Heart right ventricle (tissue), 16 donors: Measurements from ENCODE around the gene RADIL. TPM values are rescaled to one million over a fixed set of nuclear protein-coding genes. Genes with fewer than 3 reads are reported as not detected.

ENCODE experiments used
- ATAC-seq, 8 donors: fragments of 200-7000 bp; cut with Tn5 transposase; one replicate each; pipeline ENCODE4 v1.9.1; 2020; ENCODE audit warnings: mild to moderate bottlenecking in 8 of 8, moderate library complexity in 8 of 8, moderate number of reproducible peaks in 1 of 8
- DNase-seq, 2 donors: peaks; one replicate each; pipeline ENCODE4 v3.0.0-alpha.2; 2020
- H3K27ac ChIP-seq, 10 donors: fragments of 200-600 bp; sonication (generic) in 2 of 10; one replicate each; pipeline versions ENCODE4 v1.5.0 to v1.8.0; 2020 to 2022; ENCODE audit warnings: mild to moderate bottlenecking in 3 of 10
- H3K27me3 ChIP-seq, 7 donors: fragments of 200-600 bp; one replicate each; pipeline ENCODE4 v1.8.0; 2021 to 2022; ENCODE audit warnings: mild to moderate bottlenecking in 2 of 7
- H3K36me3 ChIP-seq, 9 donors: fragments of 200-600 bp; sonication (generic) in 1 of 9; one replicate each; pipeline versions ENCODE4 v1.5.0 to v1.8.0; 2020 to 2022; ENCODE audit warnings: mild to moderate bottlenecking in 2 of 9
- H3K4me1 ChIP-seq, 9 donors: fragments of 200-600 bp; sonication (generic) in 1 of 9; one replicate each; pipeline versions ENCODE4 v1.5.0 to v1.8.0; 2020 to 2022; ENCODE audit warnings: mild to moderate bottlenecking in 4 of 9
- H3K4me3 ChIP-seq, 10 donors: fragments of 200-600 bp; sonication (generic) in 2 of 10; one replicate each; pipeline versions ENCODE4 v1.5.0 to v1.8.0; 2020 to 2022; ENCODE audit warnings: mild to moderate bottlenecking in 7 of 10, moderate library complexity in 2 of 10
- H3K9me3 ChIP-seq, 11 donors: fragments of 200-600 bp in 10 of 11; sonication (generic) in 2 of 11; one replicate each; pipeline versions ENCODE4 v1.5.0 to v1.8.0; 2013 to 2022; ENCODE audit warnings: mild to moderate bottlenecking in 2 of 11, control low read depth in 1 of 11, moderate library complexity in 1 of 11
- CTCF ChIP-seq, 9 donors: fragments of 200-600 bp; sonication (generic) in 2 of 9; IDR thresholded peaks; one replicate each; pipeline versions ENCODE4 v1.5.0 to v1.8.0; 2021 to 2022; ENCODE audit warnings: antibody characterized with exemption in 9 of 9, mild to moderate bottlenecking in 5 of 9, moderate library complexity in 1 of 9
- WGBS, 2 donors: extraction: QIAGEN DNeasy Blood & Tissue Kit; methylation state at CpG; one replicate each; pipeline ENCODE4 v1.1.7; 2013; ENCODE audit warnings: inconsistent platforms in 1 of 2; 5-methylcytosine and 5-hydroxymethylcytosine counted together
- intact Hi-C, 10 donors: fragments of 100-400 bp; cut with DNase I; formaldehyde crosslinking; loops; one replicate each; pipeline versions ENCODE4 v1.11.1 to v1.14.2; 2022
- polyA plus RNA-seq, 2 donors: library from polyadenylated mRNA; stranded (reverse); fragments of 200-250 nt; gene quantifications; one replicate each; pipeline ENCODE4 v1.2.3, GENCODE V29; 2013
- total RNA-seq, 10 donors: library from RNA; stranded (reverse); fragmentation: NEBNext Ultra II Directional in 3 of 10; extraction: Animal tissue kit (Norgen Biotek cat#: 25700) in 3 of 10; gene quantifications; one replicate each; pipeline versions ENCODE4 v1.2.1 to v1.2.4, GENCODE V29; 2021 to 2023
- donor health status: Arrhythmogenic right ventricular cardiomyopathy.
- donor health status: ischemic (EF 13 %, LVEDD 7.1; RV severe dilation, severe dysfunction).
- donor health status: healthy with polysubstance abuse.
- donor health status: DM: no; HTN: yes; CAD: no.
- donor health status: DM: no; HTN: no; CAD: no.
- donor health status: ischemic (EF 25% LVEDD 6.9; RV normal size, moderate dysfunction).
- donor health status: ischemic (EF 25% LVEDD 5.7; RV mildly dilated, moderate dysfunction).
- donor health status: healthy.
- donor health status: DM: yes; HTN: yes; CAD: no.
- donor health status: Ischemic cardiomyopathy.
- donor health status: ischemic (EF 35%, LVEDD 5.7; RV mildly dilated, moderate dysfunction).
- donor health status: nonischemic (EF 11% LVEDD 7.7; RV severe dilation, severe dysfunction).
- donor health status: DM: yes; HTN: yes; CAD: no.
- donor health status: PGD.
- donor health status: ischemic (EF 29% LVEDD 5.4; RV normal size, mild dysfunction).
- donor health status: nonischemic (EF 23%, LVEDD 6.1; RV moderate dilation, normal function).

The RADIL gene
- total and polyA plus RNA-seq, 12 donors: 1.2 to 6.6 (median 3.8) TPM

GRCh38 chr7:4842319-4843064, 41.0 kb downstream of the RADIL start:
- intact Hi-C loops: loop anchor here in 2 of 10 donors (10.0 kb wide), 1 partner anchor 242 kb away; no protein-coding TSS in a partner anchor
- ATAC-seq: peak; percentile 40 to 75 (median 58)
- no peaks in the 10 kb centered on the region for H3K36me3 ChIP-seq

GRCh38 chr7:4841836-4842235, 41.7 kb downstream of the RADIL start:
- H3K4me3 ChIP-seq: no peak overlapping the region
- H3K4me1 ChIP-seq: peaks cover 0 to 44% (median 10%) of the 10 kb centered on the region in 9 donors
- peaks cover 0 to 8% (median 0%) of the 10 kb centered on the region in 7 donors for H3K27me3 ChIP-seq
- H3K9me3 ChIP-seq: no peaks in the 10 kb centered on the region
- no peak for TF ChIP-seq CTCF (IDR thresholded peaks at IDR 0.05)
- DNase-seq (no peak), ATAC-seq (no peak)
- H3K36me3 ChIP-seq: no peaks in the 10 kb centered on the region
- H3K27ac ChIP-seq: peak overlapping the region in 3 of 10 donors; percentile 31 to 67 (median 60)
- intact Hi-C loops: loop anchor here in 2 of 10 donors (10.0 kb wide), 1 partner anchor 243 kb away; no protein-coding TSS in a partner anchor
- WGBS, 2 donors: 92 to 93% methylated on average over 13 of the region's 13 CpGs

More at GRCh38 chr7:4842319-4843064, 41.0 kb downstream of the RADIL start:
- H3K4me3 ChIP-seq: no peak overlapping the region
- no peaks in the 10 kb centered on the region for H3K9me3 ChIP-seq
- peak in 1 of 2 donors; percentile 32 for DNase-seq
- peaks cover 0 to 8% (median 0%) of the 10 kb centered on the region in 7 donors for H3K27me3 ChIP-seq
- peaks cover 0 to 38% (median 10%) of the 10 kb centered on the region in 9 donors for H3K4me1 ChIP-seq
- TF ChIP-seq CTCF (IDR thresholded peaks at IDR 0.05): no peak
- 59 to 65% methylated on average over 22 of the region's 22 CpGs for WGBS, 2 donors
- H3K27ac ChIP-seq: peak overlapping the region in 7 of 10 donors; percentile 2 to 67 (median 57)

GRCh38 chr7:4841007-4841784, 42.3 kb downstream of the RADIL start:
- Histone ChIP-seq H3K4me1 (peaks cover 0 to 44% (median 10%) of the 10 kb centered on the region in 9 donors), H3K27ac (no peak overlapping the region), H3K4me3 (no peak overlapping the region), H3K27me3 (peaks cover 0 to 8% (median 0%) of the 10 kb centered on the region in 7 donors), H3K36me3 (peaks cover 0 to 1% (median 0%) of the 10 kb centered on the region in 9 donors), H3K9me3 (no peaks in the 10 kb centered on the region)
- ATAC-seq: no peak
- DNase-seq: no peak
- TF ChIP-seq CTCF (IDR thresholded peaks at IDR 0.05): no peak
- intact Hi-C loops: loop anchor here in 2 of 10 donors (10.0 kb wide), 1 partner anchor 244 kb away; no protein-coding TSS in a partner anchor
- 91 to 96% methylated on average over 17 of the region's 17 CpGs for WGBS, 2 donors

GRCh38 chr7:4840079-4840501, 43.4 kb downstream of the RADIL start:
- no peaks in the 10 kb centered on the region for H3K9me3 ChIP-seq
- no peak for DNase-seq
- no peak for ATAC-seq
- 89 to 90% methylated on average over 16 of the region's 16 CpGs for WGBS, 2 donors
- H3K4me1 ChIP-seq: peaks cover 0 to 33% (median 10%) of the 10 kb centered on the region in 9 donors
- H3K27me3 ChIP-seq: peaks cover 0 to 1% (median 0%) of the 10 kb centered on the region in 7 donors
- H3K27ac ChIP-seq: no peak overlapping the region
- H3K36me3 ChIP-seq: peaks cover 0 to 11% (median 0%) of the 10 kb centered on the region in 9 donors
- no peak overlapping the region for H3K4me3 ChIP-seq
- intact Hi-C loops: loop anchor here in 2 of 10 donors (10.0 kb wide), 1 partner anchor 245 kb away; no protein-coding TSS in a partner anchor
- no peak for TF ChIP-seq CTCF (IDR thresholded peaks at IDR 0.05)
